Liver (tissue), 9 donors: ENCODE results near the gene CFAP53. TPM values are rescaled to one million over a fixed set of nuclear protein-coding genes. Genes with fewer than 3 reads are reported as not detected.

Source experiments
- DNase-seq: peaks from one replicate; pipeline ENCODE4 v3.0.0-alpha.2; 2017; ENCODE audit warnings: low spot score
- H3K27ac ChIP-seq, 2 donors: one replicate each; pipeline ENCODE4 v1.7.0; 2013; ENCODE audit warnings: inconsistent platforms in 2 of 2, low read length in 2 of 2, control low read depth in 1 of 2, low read depth in 1 of 2, mild to moderate bottlenecking in 1 of 2
- H3K27me3 ChIP-seq, 4 donors: one replicate each; pipeline versions ENCODE4 v1.6.1 to v1.7.0; 2013; ENCODE audit warnings: low read length in 3 of 4, inconsistent platforms in 1 of 4, mild to moderate bottlenecking in 1 of 4, moderate library complexity in 1 of 4; ENCODE audit not compliant: control insufficient read depth in 4 of 4, insufficient read depth in 4 of 4
- H3K36me3 ChIP-seq, 4 donors: one replicate each; pipeline versions ENCODE4 v1.6.1 to v1.7.0; 2013; ENCODE audit warnings: low read length in 3 of 4, mild to moderate bottlenecking in 3 of 4, low read depth in 1 of 4, moderate library complexity in 1 of 4; ENCODE audit not compliant: control insufficient read depth in 4 of 4, insufficient read depth in 3 of 4
- H3K4me1 ChIP-seq, 4 donors: one replicate each; pipeline versions ENCODE4 v1.6.1 to v1.7.0; 2013; ENCODE audit warnings: low read length in 3 of 4, mild to moderate bottlenecking in 3 of 4, moderate library complexity in 1 of 4; ENCODE audit not compliant: control insufficient read depth in 4 of 4, insufficient read depth in 4 of 4
- H3K4me3 ChIP-seq, 3 donors: one replicate each; pipeline versions ENCODE4 v1.6.1 to v1.7.0; 2013; ENCODE audit warnings: low read length in 3 of 3, control low read depth in 1 of 3, low read depth in 1 of 3, mild to moderate bottlenecking in 1 of 3
- H3K9ac ChIP-seq, 2 donors: one replicate each; pipeline ENCODE4 v1.7.0; 2013; ENCODE audit warnings: low read length in 2 of 2, mild to moderate bottlenecking in 2 of 2, moderate library complexity in 2 of 2, control low read depth in 1 of 2, low read depth in 1 of 2
- H3K9me3 ChIP-seq, 4 donors: one replicate each; pipeline versions ENCODE4 v1.6.1 to v1.7.0; 2013; ENCODE audit warnings: low read length in 3 of 4; ENCODE audit not compliant: control insufficient read depth in 4 of 4
- EGR1 ChIP-seq, 2 donors: IDR thresholded peaks; 2 replicates each; pipeline ENCODE4 v1.6.1; 2016 to 2018; ENCODE audit warnings: antibody characterized with exemption in 2 of 2, low read depth in 2 of 2
- FOXA1 ChIP-seq: IDR thresholded peaks from 2 replicates; pipeline ENCODE4 v1.6.1; 2016; ENCODE audit warnings: antibody characterized with exemption
- FOXA2 ChIP-seq: IDR thresholded peaks from 2 replicates; pipeline ENCODE4 v1.6.1; 2016; ENCODE audit warnings: antibody characterized with exemption
- GABPA ChIP-seq, 2 donors: IDR thresholded peaks in 1 of 2; conservative IDR thresholded peaks in 1 of 2; 2 replicates each; pipeline ENCODE4 v1.6.1; 2016; ENCODE audit warnings: antibody characterized with exemption in 2 of 2, mild to moderate bottlenecking in 1 of 2, moderate library complexity in 1 of 2
- HNF4A ChIP-seq, 2 donors: conservative IDR thresholded peaks; 2 replicates each; pipeline ENCODE4 v1.6.1; 2016; ENCODE audit warnings: antibody characterized with exemption in 2 of 2, mild to moderate bottlenecking in 2 of 2
- HNF4G ChIP-seq: IDR thresholded peaks from 2 replicates; pipeline ENCODE4 v1.6.1; 2016; ENCODE audit warnings: antibody characterized with exemption
- JUND ChIP-seq, 2 donors: IDR thresholded peaks; 2 replicates each; pipeline ENCODE4 v1.6.1; 2016; ENCODE audit warnings: antibody characterized with exemption in 2 of 2
- NR2F2 ChIP-seq: IDR thresholded peaks from 2 replicates; pipeline ENCODE4 v1.6.1; 2016; ENCODE audit warnings: antibody characterized with exemption
- RAD21 ChIP-seq, 2 donors: IDR thresholded peaks; 2 replicates each; pipeline ENCODE4 v1.6.1; 2016; ENCODE audit warnings: antibody characterized with exemption in 2 of 2, mild to moderate bottlenecking in 2 of 2
- RXRA ChIP-seq, 2 donors: IDR thresholded peaks; 2 replicates each; pipeline ENCODE4 v1.6.1; 2017 to 2018; ENCODE audit warnings: antibody characterized with exemption in 2 of 2, mild to moderate bottlenecking in 1 of 2
- SP1 ChIP-seq: IDR thresholded peaks from 2 replicates; pipeline ENCODE4 v1.6.1; 2018; ENCODE audit warnings: antibody characterized with exemption, mild to moderate bottlenecking
- TAF1 ChIP-seq: conservative IDR thresholded peaks from 2 replicates; pipeline ENCODE4 v1.6.1; 2016; ENCODE audit warnings: antibody characterized with exemption, mild to moderate bottlenecking
- YY1 ChIP-seq: IDR thresholded peaks from 2 replicates; pipeline ENCODE4 v1.6.1; 2016; ENCODE audit warnings: antibody characterized with exemption, mild to moderate bottlenecking
- ZBTB33 ChIP-seq: IDR thresholded peaks from 2 replicates; pipeline ENCODE4 v1.6.1; 2016; ENCODE audit warnings: antibody characterized with exemption
- WGBS: extraction: QIAGEN DNeasy Blood & Tissue Kit; methylation state at CpG from one replicate; pipeline ENCODE4 v1.1.7; 2013; 5-methylcytosine and 5-hydroxymethylcytosine counted together
- polyA plus RNA-seq, 2 donors: library from polyadenylated mRNA; stranded (reverse) in 1 of 2; unstranded in 1 of 2; fragments of 200-250 nt in 1 of 2; fragments of >200 nt in 1 of 2; fragmentation: Nextera tagmentation in 1 of 2; extraction: Ambion mirVana in 1 of 2; gene quantifications; one replicate each; pipeline versions ENCODE4 v1.2.1 to v1.2.3, GENCODE V29; 2013 to 2015
- total RNA-seq, 2 donors: library from RNA; depleted of rRNA; stranded (reverse); fragments of >200 nt; gene quantifications; one replicate each; pipeline ENCODE4 v1.2.3, GENCODE V29; 2014
- TF ChIP-seq, protein P1 (sequence below): IDR thresholded peaks from 2 replicates; pipeline ENCODE4 v1.6.1; 2016; ENCODE audit warnings: antibody characterized with exemption, mild to moderate bottlenecking
- TF ChIP-seq, protein P2 (sequence below): IDR thresholded peaks from 2 replicates; pipeline ENCODE4 v1.6.1; 2016; ENCODE audit warnings: antibody characterized with exemption
- TF ChIP-seq, protein P3 (sequence below): fragments of 150-350 bp; IDR thresholded peaks from 2 replicates; pipeline ENCODE4 v1.5.1; 2017; ENCODE audit warnings: improper control_type of control experiment, low read depth, low read length; ENCODE audit not compliant: missing input control
- TF ChIP-seq, protein P4 (sequence below): IDR thresholded peaks from 2 replicates; pipeline ENCODE4 v1.6.1; 2016; ENCODE audit warnings: antibody characterized with exemption
- donor health status: healthy.
- donor health status: healthy.
- donor health status: healthy.
- donor health status: healthy.
- donor health status: healthy.

CFAP53 gene
- total and polyA plus RNA-seq, 4 donors = 0.05 to 0.14 (median 0.09) TPM

DNA sequence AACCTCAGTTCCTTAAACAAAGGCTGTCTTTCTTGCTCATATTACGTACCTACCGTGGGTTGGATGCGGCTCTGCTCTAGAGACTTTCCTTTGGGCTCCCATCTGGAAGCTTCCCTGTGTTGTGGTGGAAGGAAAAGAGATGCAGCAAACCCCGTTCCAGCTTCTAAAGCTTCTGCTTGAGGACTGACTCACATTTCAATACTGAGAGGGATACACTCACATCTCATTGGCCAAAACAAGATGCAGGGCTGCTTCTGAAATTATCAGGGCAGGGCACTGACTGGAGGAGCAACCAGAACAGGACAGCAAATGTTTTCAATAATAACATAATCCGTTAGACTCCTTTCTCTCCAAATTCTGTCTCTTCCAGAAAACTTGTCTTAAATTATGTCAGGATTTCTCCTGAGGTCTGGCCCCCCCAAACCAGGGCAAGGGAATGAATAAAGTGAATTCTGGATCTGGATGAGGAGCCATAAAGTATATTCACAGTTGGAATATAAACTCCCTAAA, 66.9 kb downstream of the CFAP53 start (continued):
- TF ChIP-seq, protein P1, sequence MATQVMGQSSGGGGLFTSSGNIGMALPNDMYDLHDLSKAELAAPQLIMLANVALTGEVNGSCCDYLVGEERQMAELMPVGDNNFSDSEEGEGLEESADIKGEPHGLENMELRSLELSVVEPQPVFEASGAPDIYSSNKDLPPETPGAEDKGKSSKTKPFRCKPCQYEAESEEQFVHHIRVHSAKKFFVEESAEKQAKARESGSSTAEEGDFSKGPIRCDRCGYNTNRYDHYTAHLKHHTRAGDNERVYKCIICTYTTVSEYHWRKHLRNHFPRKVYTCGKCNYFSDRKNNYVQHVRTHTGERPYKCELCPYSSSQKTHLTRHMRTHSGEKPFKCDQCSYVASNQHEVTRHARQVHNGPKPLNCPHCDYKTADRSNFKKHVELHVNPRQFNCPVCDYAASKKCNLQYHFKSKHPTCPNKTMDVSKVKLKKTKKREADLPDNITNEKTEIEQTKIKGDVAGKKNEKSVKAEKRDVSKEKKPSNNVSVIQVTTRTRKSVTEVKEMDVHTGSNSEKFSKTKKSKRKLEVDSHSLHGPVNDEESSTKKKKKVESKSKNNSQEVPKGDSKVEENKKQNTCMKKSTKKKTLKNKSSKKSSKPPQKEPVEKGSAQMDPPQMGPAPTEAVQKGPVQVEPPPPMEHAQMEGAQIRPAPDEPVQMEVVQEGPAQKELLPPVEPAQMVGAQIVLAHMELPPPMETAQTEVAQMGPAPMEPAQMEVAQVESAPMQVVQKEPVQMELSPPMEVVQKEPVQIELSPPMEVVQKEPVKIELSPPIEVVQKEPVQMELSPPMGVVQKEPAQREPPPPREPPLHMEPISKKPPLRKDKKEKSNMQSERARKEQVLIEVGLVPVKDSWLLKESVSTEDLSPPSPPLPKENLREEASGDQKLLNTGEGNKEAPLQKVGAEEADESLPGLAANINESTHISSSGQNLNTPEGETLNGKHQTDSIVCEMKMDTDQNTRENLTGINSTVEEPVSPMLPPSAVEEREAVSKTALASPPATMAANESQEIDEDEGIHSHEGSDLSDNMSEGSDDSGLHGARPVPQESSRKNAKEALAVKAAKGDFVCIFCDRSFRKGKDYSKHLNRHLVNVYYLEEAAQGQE = no peak
- TF ChIP-seq JUND (IDR thresholded peaks at IDR 0.05) = no peak
- TF ChIP-seq GABPA (IDR thresholded peaks at IDR 0.05 in 1 of 2, conservative IDR thresholded peaks at IDR 0.05 in 1 of 2) = no peak
- TF ChIP-seq NR2F2 = no peak
- TF ChIP-seq, protein P2, sequence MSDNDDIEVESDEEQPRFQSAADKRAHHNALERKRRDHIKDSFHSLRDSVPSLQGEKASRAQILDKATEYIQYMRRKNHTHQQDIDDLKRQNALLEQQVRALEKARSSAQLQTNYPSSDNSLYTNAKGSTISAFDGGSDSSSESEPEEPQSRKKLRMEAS = no peak
- no peak for TF ChIP-seq SP1
- TF ChIP-seq FOXA2 = no peak
- TF ChIP-seq ZBTB33 = no peak
- no peak for TF ChIP-seq RXRA (IDR thresholded peaks at IDR 0.05)

GRCh38 chr18:50196261-50196660, 70.0 kb downstream of the CFAP53 start:
- H3K9me3 ChIP-seq = no peaks in the 10 kb centered on the region
- WGBS = 92% methylated on average over 3 of the region's 3 CpGs
- no peak overlapping the region for H3K9ac ChIP-seq
- peaks cover 2 to 18% (median 11%) of the 10 kb centered on the region in 4 donors for H3K4me1 ChIP-seq
- no peak overlapping the region for H3K4me3 ChIP-seq
- DNase-seq = no peak
- TF ChIP-seq RXRA (IDR thresholded peaks at IDR 0.05) = no peak
- TF ChIP-seq RAD21 (IDR thresholded peaks at IDR 0.05) = no peak
- TF ChIP-seq FOXA2 = no peak
- TF ChIP-seq GABPA (IDR thresholded peaks at IDR 0.05 in 1 of 2, conservative IDR thresholded peaks at IDR 0.05 in 1 of 2) = no peak
- no peak for TF ChIP-seq YY1
- no peak for TF ChIP-seq HNF4A (conservative IDR thresholded peaks at IDR 0.05)
- TF ChIP-seq FOXA1 = no peak
- TF ChIP-seq, protein P2 = no peak
- TF ChIP-seq ZBTB33 = no peak
- TF ChIP-seq, protein P3, sequence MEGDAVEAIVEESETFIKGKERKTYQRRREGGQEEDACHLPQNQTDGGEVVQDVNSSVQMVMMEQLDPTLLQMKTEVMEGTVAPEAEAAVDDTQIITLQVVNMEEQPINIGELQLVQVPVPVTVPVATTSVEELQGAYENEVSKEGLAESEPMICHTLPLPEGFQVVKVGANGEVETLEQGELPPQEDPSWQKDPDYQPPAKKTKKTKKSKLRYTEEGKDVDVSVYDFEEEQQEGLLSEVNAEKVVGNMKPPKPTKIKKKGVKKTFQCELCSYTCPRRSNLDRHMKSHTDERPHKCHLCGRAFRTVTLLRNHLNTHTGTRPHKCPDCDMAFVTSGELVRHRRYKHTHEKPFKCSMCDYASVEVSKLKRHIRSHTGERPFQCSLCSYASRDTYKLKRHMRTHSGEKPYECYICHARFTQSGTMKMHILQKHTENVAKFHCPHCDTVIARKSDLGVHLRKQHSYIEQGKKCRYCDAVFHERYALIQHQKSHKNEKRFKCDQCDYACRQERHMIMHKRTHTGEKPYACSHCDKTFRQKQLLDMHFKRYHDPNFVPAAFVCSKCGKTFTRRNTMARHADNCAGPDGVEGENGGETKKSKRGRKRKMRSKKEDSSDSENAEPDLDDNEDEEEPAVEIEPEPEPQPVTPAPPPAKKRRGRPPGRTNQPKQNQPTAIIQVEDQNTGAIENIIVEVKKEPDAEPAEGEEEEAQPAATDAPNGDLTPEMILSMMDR = no peak
- TF ChIP-seq NR2F2 = no peak
- no peak for TF ChIP-seq EGR1 (IDR thresholded peaks at IDR 0.05; ENCODE audit: low read depth in 2 of 2)
- no peak for TF ChIP-seq SP1
- TF ChIP-seq JUND (IDR thresholded peaks at IDR 0.05) = no peak
- TF ChIP-seq, protein P4, sequence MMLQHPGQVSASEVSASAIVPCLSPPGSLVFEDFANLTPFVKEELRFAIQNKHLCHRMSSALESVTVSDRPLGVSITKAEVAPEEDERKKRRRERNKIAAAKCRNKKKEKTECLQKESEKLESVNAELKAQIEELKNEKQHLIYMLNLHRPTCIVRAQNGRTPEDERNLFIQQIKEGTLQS = no peak
- TF ChIP-seq TAF1 = no peak
- no peak for TF ChIP-seq HNF4G
- TF ChIP-seq, protein P1 = no peak
- H3K27me3 ChIP-seq = no peaks in the 10 kb centered on the region
- no peaks in the 10 kb centered on the region for H3K36me3 ChIP-seq
- H3K27ac ChIP-seq = no peak overlapping the region
